Keratinocyte (primary cell): ENCODE results near the gene CTXND1. TPM values are rescaled to one million over a fixed set of nuclear protein-coding genes. Genes with fewer than 3 reads are reported as not detected.

Experiments used
- DNase-seq: peaks from one replicate; pipeline ENCODE4 v3.0.0-alpha.2; 2011; ENCODE audit warnings: low read depth, missing footprints, low spot score
- FAIRE-seq: peaks from 2 replicates; lab custom pipeline; 2011; peaks lifted over from hg19 to GRCh38; lab: Jason Lieb, UNC
- H2AFZ ChIP-seq: 2 replicates; pipeline ENCODE4 v1.6.0; 2012; ENCODE audit warnings: low read length, control low read depth, inconsistent platforms; ENCODE audit not compliant: control insufficient read depth
- H3K27ac ChIP-seq: 2 replicates; pipeline ENCODE4 v1.5.1; 2011; ENCODE audit warnings: low read length; ENCODE audit not compliant: control insufficient read depth, insufficient read depth
- H3K27me3 ChIP-seq: 3 replicates; pipeline ENCODE4 v1.6.0; 2011; ENCODE audit warnings: low read length; ENCODE audit not compliant: control insufficient read depth, insufficient read depth; ENCODE audit errors: extremely low read depth
- H3K36me3 ChIP-seq, 2 experiments: 2 replicates in 1 of 2; 3 replicates in 1 of 2; pipeline ENCODE4 v1.5.1; 2011; ENCODE audit warnings: low read length in 2 of 2, mild to moderate bottlenecking in 1 of 2; ENCODE audit not compliant: control insufficient read depth in 2 of 2, insufficient read depth in 2 of 2; ENCODE audit errors: extremely low read depth in 1 of 2
- H3K4me1 ChIP-seq: 3 replicates; pipeline ENCODE4 v1.5.1; 2011; ENCODE audit warnings: low read length; ENCODE audit not compliant: control insufficient read depth, insufficient read depth; ENCODE audit errors: extremely low read depth
- H3K4me2 ChIP-seq: 3 replicates; pipeline ENCODE4 v1.6.0; 2011; ENCODE audit warnings: low read depth, low read length; ENCODE audit not compliant: control insufficient read depth, insufficient read depth; ENCODE audit errors: extremely low read depth
- H3K4me3 ChIP-seq, 3 experiments: fragments of 200-600 bp in 1 of 3; sonication (generic) in 1 of 3; 2 replicates in 2 of 3; 3 replicates in 1 of 3; pipeline ENCODE4 v1.5.1; 2011 to 2016; ENCODE audit warnings: low read length in 3 of 3, mild to moderate bottlenecking in 3 of 3, control low read depth in 2 of 3, inconsistent platforms in 1 of 3, low read depth in 1 of 3, mixed read lengths in 1 of 3, mixed run types in 1 of 3, moderate library complexity in 1 of 3; ENCODE audit not compliant: control insufficient read depth in 2 of 3, insufficient read depth in 2 of 3; ENCODE audit errors: extremely low read depth in 1 of 3
- H3K79me2 ChIP-seq: 2 replicates; pipeline ENCODE4 v1.6.0; 2012; ENCODE audit warnings: low read length; ENCODE audit not compliant: control insufficient read depth, insufficient read depth
- H3K9ac ChIP-seq: 3 replicates; pipeline ENCODE4 v1.6.0; 2011; ENCODE audit warnings: low read length; ENCODE audit not compliant: control insufficient read depth, insufficient read depth; ENCODE audit errors: extremely low read depth
- H3K9me1 ChIP-seq: 3 replicates; pipeline ENCODE4 v1.6.0; 2011; ENCODE audit warnings: low read length; ENCODE audit not compliant: control insufficient read depth, insufficient read depth; ENCODE audit errors: extremely low read depth
- H3K9me3 ChIP-seq: 2 replicates; pipeline ENCODE4 v1.5.1; 2012; ENCODE audit warnings: low read depth, low read length; ENCODE audit not compliant: control insufficient read depth
- H4K20me1 ChIP-seq: 3 replicates; pipeline ENCODE4 v1.6.0; 2011; ENCODE audit warnings: low read length; ENCODE audit not compliant: control insufficient read depth, insufficient read depth; ENCODE audit errors: extremely low read depth
- CTCF ChIP-seq, 3 experiments: IDR thresholded peaks in 1 of 3; conservative IDR thresholded peaks in 1 of 3; optimal IDR thresholded peaks in 1 of 3; 2 replicates in 2 of 3; 3 replicates in 1 of 3; pipeline versions ENCODE3 to v1.5.1; 2011; ENCODE audit warnings: low read length in 3 of 3, mild to moderate bottlenecking in 3 of 3, moderate library complexity in 2 of 3, control low read depth in 1 of 3, inconsistent platforms in 1 of 3; ENCODE audit not compliant: insufficient read depth in 2 of 3; ENCODE audit errors: extremely low read depth in 1 of 3
- EZH2 ChIP-seq: IDR thresholded peaks from one replicate; pipeline ENCODE4 v1.6.1; 2012; ENCODE audit warnings: inconsistent platforms, mild to moderate bottlenecking, low read length, moderate library complexity
- dilution Hi-C: fragments of 300-500 bp; cut with MboI; formaldehyde crosslinking; loops from one replicate; pipeline ENCODE4 v1.7.0; 2020; ENCODE audit warnings: low sequenced_read_pairs; ENCODE audit not compliant: extremely low pct_ligation_motif_present
- polyA plus RNA-seq, 5 experiments: library from polyadenylated mRNA; depleted of rRNA in 3 of 5; stranded (reverse) in 3 of 5; stranded (forward) in 1 of 5; unstranded in 1 of 5; fragments of >200 nt; gene quantifications; 1 replicate in 1 of 5; 2 replicates in 3 of 5; 3 replicates in 1 of 5; pipeline versions ENCODE4 v1.2.1 to v1.2.3, GENCODE V29; 2011 to 2012; ENCODE audit warnings: missing spikeins in 2 of 5, low read depth in 1 of 5, low replicate concordance in 1 of 5

Gene CTXND1
- polyA plus RNA-seq, 1 donor (not counting 4 experiments of a cell fraction or from before 2014, with no cell fraction given), result not detected

DNA sequence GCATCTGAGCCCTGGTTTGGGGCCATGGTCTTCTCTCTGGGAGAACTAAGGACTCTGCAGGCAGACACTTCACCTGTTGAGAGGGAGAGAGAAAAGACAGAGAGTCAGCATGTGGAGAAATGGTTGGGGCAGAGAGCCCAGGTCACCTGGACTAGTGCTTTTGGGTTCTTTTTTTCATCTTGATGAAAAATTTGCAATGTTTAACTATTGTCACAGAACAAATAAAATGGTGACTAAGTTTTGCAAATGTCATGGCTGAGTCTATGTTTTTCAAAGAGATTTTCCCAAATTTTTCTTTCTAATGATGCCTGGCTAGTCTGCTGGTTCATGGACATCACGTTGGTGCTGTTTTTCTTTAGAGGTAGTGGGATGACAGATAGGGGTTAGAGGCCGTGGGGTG is 81.4 kb downstream of the CTXND1 start:
- H3K4me2 ChIP-seq, result no peak overlapping the region
- no peaks in the 10 kb centered on the region for H3K27me3 ChIP-seq
- no peak overlapping the region for H3K9ac ChIP-seq
- no peaks in the 10 kb centered on the region for H3K9me1 ChIP-seq
- H2AFZ ChIP-seq, result no peak overlapping the region
- H3K4me3 ChIP-seq, result no peak overlapping the region
- no peak overlapping the region for H3K27ac ChIP-seq
- H3K79me2 ChIP-seq, result no peaks in the 10 kb centered on the region
- TF ChIP-seq CTCF (optimal IDR thresholded peaks at IDR 0.05 in 1 of 3, IDR thresholded peaks at IDR 0.05 in 1 of 3, conservative IDR thresholded peaks at IDR 0.05 in 1 of 3; ENCODE audit: extremely low read depth in 1 of 3, insufficient read depth in 2 of 3, low read length in 3 of 3) (no peak), EZH2 (no peak)
- dilution Hi-C loops, result no loop called here
- peaks cover 0 to 9% of the 10 kb centered on the region in 2 experiments for H3K36me3 ChIP-seq
- peaks cover 9% of the 10 kb centered on the region for H3K4me1 ChIP-seq
- H3K9me3 ChIP-seq, result no peaks in the 10 kb centered on the region
- DNase-seq (no peak), FAIRE-seq (no peak)
- H4K20me1 ChIP-seq, result no peaks in the 10 kb centered on the region

DNA sequence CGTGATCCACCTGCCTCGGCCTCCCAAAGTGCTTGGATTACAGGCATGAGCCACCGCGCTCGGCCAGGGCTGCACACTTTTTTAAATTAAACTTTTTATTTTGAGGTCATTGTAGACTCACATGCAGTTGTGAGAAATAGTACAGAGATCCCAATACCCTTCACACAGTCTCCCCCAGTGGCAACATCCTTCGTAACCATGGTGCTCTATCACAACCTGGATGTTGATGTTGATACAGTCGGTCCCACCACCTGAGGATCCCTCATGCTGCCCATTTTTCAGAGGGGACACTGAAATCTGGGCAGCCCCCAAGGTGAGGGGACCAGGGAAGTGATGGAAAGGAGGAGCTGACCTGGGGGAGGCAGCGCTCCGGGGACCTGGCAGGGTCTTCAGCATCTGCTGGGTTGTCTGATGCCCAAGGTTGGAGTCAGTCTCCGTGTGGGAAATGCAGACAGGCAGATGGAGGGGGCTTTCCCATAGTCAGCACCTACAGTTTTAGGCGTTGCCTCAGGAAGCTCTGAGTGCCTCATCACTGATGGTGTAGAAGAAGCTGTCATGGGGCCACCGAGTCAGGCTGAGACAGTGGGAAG is 82.2 kb downstream of the CTXND1 start:
- H2AFZ ChIP-seq, result no peak overlapping the region
- dilution Hi-C loops, result no loop called here
- no peak overlapping the region for H3K4me3 ChIP-seq
- peaks cover 9% of the 10 kb centered on the region for H3K4me1 ChIP-seq
- no peak overlapping the region for H3K4me2 ChIP-seq
- H3K79me2 ChIP-seq, result no peaks in the 10 kb centered on the region
- no peak overlapping the region for H3K27ac ChIP-seq
- H3K27me3 ChIP-seq, result no peaks in the 10 kb centered on the region
- no peak for FAIRE-seq
- no peak for TF ChIP-seq EZH2
- no peak for TF ChIP-seq CTCF (optimal IDR thresholded peaks at IDR 0.05 in 1 of 3, IDR thresholded peaks at IDR 0.05 in 1 of 3, conservative IDR thresholded peaks at IDR 0.05 in 1 of 3; ENCODE audit: extremely low read depth in 1 of 3, insufficient read depth in 2 of 3, low read length in 3 of 3)
- H3K36me3 ChIP-seq, result peaks cover 0 to 3% of the 10 kb centered on the region in 2 experiments
- no peaks in the 10 kb centered on the region for H4K20me1 ChIP-seq
- H3K9me1 ChIP-seq, result no peaks in the 10 kb centered on the region
- no peak for DNase-seq
- no peak overlapping the region for H3K9ac ChIP-seq
- H3K9me3 ChIP-seq, result no peaks in the 10 kb centered on the region
